HCT116 (cell line): Measurements from ENCODE around the gene TTLL11.

ENCODE experiments used
- EGR1 ChIP-seq: IDR thresholded peaks from 2 replicates; pipeline ENCODE4 v1.6.1; 2012; ENCODE audit warnings: low read depth
- EZH2 ChIP-seq: fragments of 200-600 bp; sonication (generic); IDR thresholded peaks from 2 replicates; pipeline ENCODE4 v1.6.1; 2017; ENCODE audit warnings: antibody characterized with exemption, mixed run types
- EZH2phosphoT487 ChIP-seq: fragments of 200-600 bp; IDR thresholded peaks from 2 replicates; pipeline ENCODE4 v1.6.1; 2018; ENCODE audit warnings: antibody characterized with exemption, borderline replicate concordance
- POLR2A ChIP-seq: IDR thresholded peaks from 2 replicates; pipeline ENCODE4 v1.7.0; 2011; ENCODE audit warnings: borderline replicate concordance; ENCODE audit not compliant: insufficient read depth, insufficient read length; ENCODE audit errors: extremely low read depth
- POLR2AphosphoS5 ChIP-seq: IDR thresholded peaks from 2 replicates; pipeline ENCODE4 v1.6.1; 2011; ENCODE audit warnings: mild to moderate bottlenecking, low read depth, low read length, moderate library complexity
- RAD21 ChIP-seq: IDR thresholded peaks from 2 replicates; pipeline ENCODE4 v1.6.1; 2012; ENCODE audit warnings: low read depth, mild to moderate bottlenecking
- YY1 ChIP-seq: IDR thresholded peaks from 2 replicates; pipeline ENCODE4 v1.6.1; 2011; ENCODE audit warnings: low read length, low read depth, moderate library complexity, mild to moderate bottlenecking; ENCODE audit not compliant: insufficient replicate concordance; ENCODE audit errors: extremely low read depth
- ZBTB33 ChIP-seq: IDR thresholded peaks from 2 replicates; pipeline ENCODE4 v1.6.1; 2011; ENCODE audit warnings: mild to moderate bottlenecking, low read length, moderate library complexity; ENCODE audit not compliant: insufficient replicate concordance; ENCODE audit errors: extremely low read depth
- TF ChIP-seq, protein P1 (sequence below), 3 experiments: fragments of 200-600 bp in 1 of 3; sonication (generic) in 1 of 3; IDR thresholded peaks in 2 of 3; conservative IDR thresholded peaks in 1 of 3; 2 replicates each; pipeline ENCODE4 v1.5.1; 2012 to 2017; ENCODE audit warnings: low read depth in 2 of 3, low read length in 2 of 3, antibody characterized with exemption in 1 of 3, borderline replicate concordance in 1 of 3, control low read depth in 1 of 3, mild to moderate bottlenecking in 1 of 3, mixed read lengths in 1 of 3, mixed run types in 1 of 3, moderate library complexity in 1 of 3; ENCODE audit not compliant: insufficient read depth in 1 of 3
- TF ChIP-seq, protein P2 (sequence below): IDR thresholded peaks from 2 replicates; pipeline ENCODE4 v1.6.1; 2012

GRCh38 chr9:121968056-121968455, 125.1 kb downstream of the TTLL11 start:
- TF ChIP-seq POLR2AphosphoS5 (no peak), EZH2phosphoT487 (no peak), RAD21 (no peak), EZH2 (no peak), EGR1 (no peak), YY1 (no peak), POLR2A (no peak), ZBTB33 (no peak)
- TF ChIP-seq, protein P1, sequence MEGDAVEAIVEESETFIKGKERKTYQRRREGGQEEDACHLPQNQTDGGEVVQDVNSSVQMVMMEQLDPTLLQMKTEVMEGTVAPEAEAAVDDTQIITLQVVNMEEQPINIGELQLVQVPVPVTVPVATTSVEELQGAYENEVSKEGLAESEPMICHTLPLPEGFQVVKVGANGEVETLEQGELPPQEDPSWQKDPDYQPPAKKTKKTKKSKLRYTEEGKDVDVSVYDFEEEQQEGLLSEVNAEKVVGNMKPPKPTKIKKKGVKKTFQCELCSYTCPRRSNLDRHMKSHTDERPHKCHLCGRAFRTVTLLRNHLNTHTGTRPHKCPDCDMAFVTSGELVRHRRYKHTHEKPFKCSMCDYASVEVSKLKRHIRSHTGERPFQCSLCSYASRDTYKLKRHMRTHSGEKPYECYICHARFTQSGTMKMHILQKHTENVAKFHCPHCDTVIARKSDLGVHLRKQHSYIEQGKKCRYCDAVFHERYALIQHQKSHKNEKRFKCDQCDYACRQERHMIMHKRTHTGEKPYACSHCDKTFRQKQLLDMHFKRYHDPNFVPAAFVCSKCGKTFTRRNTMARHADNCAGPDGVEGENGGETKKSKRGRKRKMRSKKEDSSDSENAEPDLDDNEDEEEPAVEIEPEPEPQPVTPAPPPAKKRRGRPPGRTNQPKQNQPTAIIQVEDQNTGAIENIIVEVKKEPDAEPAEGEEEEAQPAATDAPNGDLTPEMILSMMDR (IDR thresholded peaks at IDR 0.05 in 2 of 3, conservative IDR thresholded peaks at IDR 0.05 in 1 of 3; ENCODE audit: borderline replicate concordance in 1 of 3, insufficient read depth in 1 of 3, low read depth in 2 of 3, low read length in 2 of 3) = no peak
- TF ChIP-seq, protein P2, sequence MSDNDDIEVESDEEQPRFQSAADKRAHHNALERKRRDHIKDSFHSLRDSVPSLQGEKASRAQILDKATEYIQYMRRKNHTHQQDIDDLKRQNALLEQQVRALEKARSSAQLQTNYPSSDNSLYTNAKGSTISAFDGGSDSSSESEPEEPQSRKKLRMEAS = no peak
